ENCODE results near the gene SERPIND1. TPM values are rescaled to one million over a fixed set of nuclear protein-coding genes. Genes with fewer than 3 reads are reported as not detected.

Gene SERPIND1
- polyA plus RNA-seq, 1 donor from 2014 or later: not detected

DNA sequence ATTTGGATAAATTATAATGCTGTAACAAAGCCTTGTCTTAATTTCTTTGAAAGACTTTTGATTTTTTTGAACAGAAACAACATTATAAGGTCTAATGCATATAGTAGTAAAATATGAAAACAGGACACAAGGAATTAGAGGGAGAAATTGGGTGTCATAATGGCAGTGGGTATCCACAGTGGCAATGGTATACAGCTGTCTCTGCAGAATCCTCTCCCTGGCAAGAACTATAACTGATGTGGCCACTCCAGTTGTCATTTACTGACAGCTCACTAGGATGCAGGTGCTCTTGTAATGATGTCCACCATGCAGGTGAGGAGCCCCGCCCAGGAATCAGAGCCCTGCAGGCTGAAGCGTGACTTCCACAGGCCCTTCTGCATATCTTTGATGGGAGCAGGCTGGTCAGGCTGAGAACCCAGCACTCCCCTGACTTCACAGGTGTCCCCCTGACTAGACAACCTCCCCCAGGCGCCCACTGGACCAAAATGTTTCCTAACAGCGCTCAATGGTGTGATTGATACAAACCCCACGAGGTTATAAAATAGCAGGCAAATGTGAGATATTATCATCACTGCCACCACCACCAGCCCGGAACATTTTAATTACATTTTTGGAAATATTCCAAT lies 32.8 kb upstream of the SERPIND1 start:
- no peaks in the 10 kb centered on the region for H4K20me1 ChIP-seq (ENCODE audit: insufficient read depth)
- H2AFZ ChIP-seq (ENCODE audit: low read depth, low read length): no peak overlapping the region
- H3F3A ChIP-seq (ENCODE audit: insufficient read depth, low read length, poor library complexity, severe bottlenecking): no peaks in the 10 kb centered on the region
- no peak overlapping the region for H3K27ac ChIP-seq (ENCODE audit: low read length)
- H3K9ac ChIP-seq (ENCODE audit: low read length): no peak overlapping the region
- H3K9me3 ChIP-seq (ENCODE audit: low read length): no peaks in the 10 kb centered on the region
- peaks cover 4% of the 10 kb centered on the region for H3K36me3 ChIP-seq (ENCODE audit: insufficient read depth, low read length)
- no peaks in the 10 kb centered on the region for H3K27me3 ChIP-seq (ENCODE audit: insufficient read depth, low read depth, low read length)
- H3K4me2 ChIP-seq (ENCODE audit: low read length): no peak overlapping the region
- H3K79me2 ChIP-seq (replicated peaks; ENCODE audit: insufficient read depth, low read length): no peaks in the 10 kb centered on the region
- no peak overlapping the region for H3K4me3 ChIP-seq (ENCODE audit: low read length)
- TF ChIP-seq, protein P1, sequence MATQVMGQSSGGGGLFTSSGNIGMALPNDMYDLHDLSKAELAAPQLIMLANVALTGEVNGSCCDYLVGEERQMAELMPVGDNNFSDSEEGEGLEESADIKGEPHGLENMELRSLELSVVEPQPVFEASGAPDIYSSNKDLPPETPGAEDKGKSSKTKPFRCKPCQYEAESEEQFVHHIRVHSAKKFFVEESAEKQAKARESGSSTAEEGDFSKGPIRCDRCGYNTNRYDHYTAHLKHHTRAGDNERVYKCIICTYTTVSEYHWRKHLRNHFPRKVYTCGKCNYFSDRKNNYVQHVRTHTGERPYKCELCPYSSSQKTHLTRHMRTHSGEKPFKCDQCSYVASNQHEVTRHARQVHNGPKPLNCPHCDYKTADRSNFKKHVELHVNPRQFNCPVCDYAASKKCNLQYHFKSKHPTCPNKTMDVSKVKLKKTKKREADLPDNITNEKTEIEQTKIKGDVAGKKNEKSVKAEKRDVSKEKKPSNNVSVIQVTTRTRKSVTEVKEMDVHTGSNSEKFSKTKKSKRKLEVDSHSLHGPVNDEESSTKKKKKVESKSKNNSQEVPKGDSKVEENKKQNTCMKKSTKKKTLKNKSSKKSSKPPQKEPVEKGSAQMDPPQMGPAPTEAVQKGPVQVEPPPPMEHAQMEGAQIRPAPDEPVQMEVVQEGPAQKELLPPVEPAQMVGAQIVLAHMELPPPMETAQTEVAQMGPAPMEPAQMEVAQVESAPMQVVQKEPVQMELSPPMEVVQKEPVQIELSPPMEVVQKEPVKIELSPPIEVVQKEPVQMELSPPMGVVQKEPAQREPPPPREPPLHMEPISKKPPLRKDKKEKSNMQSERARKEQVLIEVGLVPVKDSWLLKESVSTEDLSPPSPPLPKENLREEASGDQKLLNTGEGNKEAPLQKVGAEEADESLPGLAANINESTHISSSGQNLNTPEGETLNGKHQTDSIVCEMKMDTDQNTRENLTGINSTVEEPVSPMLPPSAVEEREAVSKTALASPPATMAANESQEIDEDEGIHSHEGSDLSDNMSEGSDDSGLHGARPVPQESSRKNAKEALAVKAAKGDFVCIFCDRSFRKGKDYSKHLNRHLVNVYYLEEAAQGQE (IDR thresholded peaks at IDR 0.05; ENCODE audit: borderline replicate concordance): no peak
- TF ChIP-seq, protein P2, sequence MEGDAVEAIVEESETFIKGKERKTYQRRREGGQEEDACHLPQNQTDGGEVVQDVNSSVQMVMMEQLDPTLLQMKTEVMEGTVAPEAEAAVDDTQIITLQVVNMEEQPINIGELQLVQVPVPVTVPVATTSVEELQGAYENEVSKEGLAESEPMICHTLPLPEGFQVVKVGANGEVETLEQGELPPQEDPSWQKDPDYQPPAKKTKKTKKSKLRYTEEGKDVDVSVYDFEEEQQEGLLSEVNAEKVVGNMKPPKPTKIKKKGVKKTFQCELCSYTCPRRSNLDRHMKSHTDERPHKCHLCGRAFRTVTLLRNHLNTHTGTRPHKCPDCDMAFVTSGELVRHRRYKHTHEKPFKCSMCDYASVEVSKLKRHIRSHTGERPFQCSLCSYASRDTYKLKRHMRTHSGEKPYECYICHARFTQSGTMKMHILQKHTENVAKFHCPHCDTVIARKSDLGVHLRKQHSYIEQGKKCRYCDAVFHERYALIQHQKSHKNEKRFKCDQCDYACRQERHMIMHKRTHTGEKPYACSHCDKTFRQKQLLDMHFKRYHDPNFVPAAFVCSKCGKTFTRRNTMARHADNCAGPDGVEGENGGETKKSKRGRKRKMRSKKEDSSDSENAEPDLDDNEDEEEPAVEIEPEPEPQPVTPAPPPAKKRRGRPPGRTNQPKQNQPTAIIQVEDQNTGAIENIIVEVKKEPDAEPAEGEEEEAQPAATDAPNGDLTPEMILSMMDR (IDR thresholded peaks at IDR 0.05; ENCODE audit: poor library complexity, severe bottlenecking): no peak
- no peaks in the 10 kb centered on the region for H3K9me2 ChIP-seq (ENCODE audit: insufficient read depth, low read length)

DNA sequence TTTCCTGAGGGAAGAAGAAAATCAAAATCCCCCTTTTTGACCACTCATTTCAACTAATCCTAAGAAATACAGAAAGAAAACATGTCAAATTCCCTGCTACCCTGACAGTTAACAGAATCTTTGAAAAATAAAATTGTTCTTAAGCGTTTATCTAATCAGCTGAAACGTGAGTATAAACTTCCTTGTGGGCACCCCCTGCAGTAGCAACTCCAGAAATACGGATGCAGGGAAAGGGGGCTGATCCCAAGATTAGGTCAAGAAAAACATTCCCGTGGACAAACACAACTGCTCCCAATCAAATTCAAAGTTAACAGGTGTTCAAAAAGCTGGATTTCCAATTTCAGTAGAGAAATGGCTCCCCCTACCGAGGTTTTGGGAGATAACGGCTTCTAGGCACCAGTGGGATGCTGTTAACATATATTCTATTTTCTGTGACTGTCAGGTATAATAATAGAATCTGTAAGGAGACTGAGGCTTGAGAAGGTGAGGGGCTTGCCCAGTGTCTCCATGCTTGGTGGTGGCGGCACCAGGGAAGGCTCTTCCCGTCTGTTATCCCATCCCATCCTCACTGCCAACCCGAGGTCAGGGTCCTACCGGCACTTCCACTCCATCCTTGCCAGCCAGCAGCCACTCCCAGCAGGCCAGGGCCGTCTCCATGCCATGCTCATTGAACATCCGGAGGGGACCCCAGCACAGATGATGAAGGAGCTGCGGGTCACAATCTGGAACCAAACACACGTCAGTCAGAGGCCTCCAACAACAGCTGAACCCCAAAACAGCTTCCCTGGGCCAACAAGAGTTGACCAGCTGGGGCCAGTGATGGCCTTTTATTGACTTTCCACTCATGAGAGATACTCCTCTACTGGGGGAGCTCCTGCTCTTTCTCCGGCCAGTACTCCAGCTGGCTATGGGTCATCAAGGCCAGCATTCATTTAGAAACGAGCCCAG lies 32.0 kb upstream of the SERPIND1 start:
- H3F3A ChIP-seq (ENCODE audit: insufficient read depth, low read length, poor library complexity, severe bottlenecking): no peaks in the 10 kb centered on the region
- H3K36me3 ChIP-seq (ENCODE audit: insufficient read depth, low read length): peaks cover 4% of the 10 kb centered on the region

More for the DNA sequence above, 32.0 kb upstream of the SERPIND1 start:
- Histone ChIP-seq H4K20me1 (ENCODE audit: insufficient read depth) (no peaks in the 10 kb centered on the region), H3K27ac (ENCODE audit: low read length) (no peak overlapping the region), H3K9ac (ENCODE audit: low read length) (no peak overlapping the region), H3K9me3 (ENCODE audit: low read length) (no peaks in the 10 kb centered on the region), H3K27me3 (ENCODE audit: insufficient read depth, low read depth, low read length) (no peaks in the 10 kb centered on the region), H2AFZ (ENCODE audit: low read depth, low read length) (no peak overlapping the region), H3K4me2 (ENCODE audit: low read length) (no peak overlapping the region), H3K79me2 (replicated peaks; ENCODE audit: insufficient read depth, low read length) (no peaks in the 10 kb centered on the region), H3K4me3 (ENCODE audit: low read length) (no peak overlapping the region), H3K9me2 (ENCODE audit: insufficient read depth, low read length) (no peaks in the 10 kb centered on the region)
- TF ChIP-seq, protein P2 (IDR thresholded peaks at IDR 0.05; ENCODE audit: poor library complexity, severe bottlenecking): peak; percentile 48
- TF ChIP-seq POLR2AphosphoS5 (IDR thresholded peaks at IDR 0.05): no peak
- peak; percentile 21 for TF ChIP-seq RAD21 (conservative IDR thresholded peaks at IDR 0.05)
